ELR (cell line): ENCODE measurements around the gene HOXA4.

Experiments used
- DNase-seq: peaks from one replicate; pipeline ENCODE4 v3.0.0-alpha.2; 2015; ENCODE audit warnings: low read depth

The HOXA4 gene

GRCh38 chr7:27130540-27131389 lies at the start of gene HOXA4:
TSS of gene HOXA4 (minus strand) at chr7:27130757. CDS start at chr7:27130733, 24 bp downstream.
- peak; percentile 95 for DNase-seq

GRCh38 chr7:27179503-27180430 lies 49.2 kb upstream of the HOXA4 start:
- DNase-seq, result peak; percentile 94

GRCh38 chr7:27179030-27179429 lies 48.5 kb upstream of the HOXA4 start:
- DNase-seq, result peak; percentile 58

GRCh38 chr7:27178366-27178765 lies 47.8 kb upstream of the HOXA4 start:
- DNase-seq, result peak; percentile 90

- peak; percentile 58 for DNase-seq
These were observed 47.3 kb upstream of the HOXA4 start for GRCh38 chr7:27177795-27178320.

GRCh38 chr7:27176962-27177794 lies 46.6 kb upstream of the HOXA4 start:
- peak; percentile 71 for DNase-seq

- DNase-seq, result no peak
These were observed 45.9 kb upstream of the HOXA4 start for GRCh38 chr7:27176524-27176845.

GRCh38 chr7:27175626-27176523 lies 45.3 kb upstream of the HOXA4 start:
- DNase-seq, result peak; percentile 85

- peak; percentile 68 for DNase-seq
These were observed 44.5 kb upstream of the HOXA4 start for GRCh38 chr7:27174874-27175625.

- DNase-seq, result peak; percentile 82
These were observed 43.7 kb upstream of the HOXA4 start, which contains the start of gene HOXA10 for GRCh38 chr7:27173956-27174873. TSS of gene HOXA10 (minus strand) at chr7:27174320. CDS start at chr7:27174306, 14 bp downstream.

GRCh38 chr7:27173511-27173955 lies 43.0 kb upstream of the HOXA4 start:
- peak; percentile 61 for DNase-seq

GRCh38 chr7:27172823-27173510 lies 42.4 kb upstream of the HOXA4 start:
- DNase-seq, result peak; percentile 75

- peak; percentile 92 for DNase-seq
These were observed 41.8 kb upstream of the HOXA4 start for GRCh38 chr7:27172315-27172774.

- peak; percentile 78 for DNase-seq
These were observed 41.2 kb upstream of the HOXA4 start for GRCh38 chr7:27171637-27172314.

- peak; percentile 86 for DNase-seq
These were observed 40.7 kb upstream of the HOXA4 start for GRCh38 chr7:27171325-27171636.

GRCh38 chr7:27170426-27171324 lies 40.1 kb upstream of the HOXA4 start:
- DNase-seq, result peak; percentile 34
